HG03097 (cell line): ENCODE data around the gene CMTM1.
"Not testable (repeated sequence)": the region's sequence is repeated elsewhere in the genome, so short reads cannot be mapped to it uniquely, and the experiment has no call there.

Experiments used
- ATAC-seq: cut with Tn5 transposase; IDR thresholded peaks from one replicate; pipeline ENCODE4 v1.9.1; 2021; ENCODE audit not compliant: unreplicated experiment, low FRiP score

CMTM1 gene

GRCh38 chr16:66610111-66610820 lies 44.0 kb downstream of the CMTM1 start:
- no peak for ATAC-seq

GRCh38 chr16:66611911-66612310 lies 45.7 kb downstream of the CMTM1 start:
- not testable (repeated sequence) for ATAC-seq

- no peak for ATAC-seq
Observed at GRCh38 chr16:66612422-66612821, 46.2 kb downstream of the CMTM1 start.

- no peak for ATAC-seq
Observed at GRCh38 chr16:66614161-66614802, 48.0 kb downstream of the CMTM1 start.

GRCh38 chr16:66616169-66616568 lies 49.9 kb downstream of the CMTM1 start:
- no peak for ATAC-seq

- ATAC-seq = no peak
Observed at GRCh38 chr16:66616592-66616991, 50.4 kb downstream of the CMTM1 start.

GRCh38 chr16:66617010-66617434 lies 50.8 kb downstream of the CMTM1 start:
- ATAC-seq = no peak

GRCh38 chr16:66617728-66618127 lies 51.5 kb downstream of the CMTM1 start:
- no peak for ATAC-seq

- ATAC-seq = no peak
Observed at GRCh38 chr16:66618588-66619375, 52.5 kb downstream of the CMTM1 start.

- ATAC-seq = no peak
Observed at GRCh38 chr16:66619534-66620428, 53.5 kb downstream of the CMTM1 start.

GRCh38 chr16:66620429-66620795 lies 54.2 kb downstream of the CMTM1 start:
- no peak for ATAC-seq

GRCh38 chr16:66621973-66622372 lies 55.7 kb downstream of the CMTM1 start:
- no peak for ATAC-seq

GRCh38 chr16:66622863-66623262 lies 56.6 kb downstream of the CMTM1 start:
- ATAC-seq = no peak

- no peak for ATAC-seq
Observed at GRCh38 chr16:66623755-66624154, 57.5 kb downstream of the CMTM1 start.

- ATAC-seq = not testable (repeated sequence)
Observed at GRCh38 chr16:66627611-66628378, 61.6 kb downstream of the CMTM1 start.
